Uterus (tissue), 2 donors: Measurements from ENCODE around the gene GFPT2.

Experiments used
- POLR2A ChIP-seq, 2 donors: fragments of 450-650 bp; IDR thresholded peaks; one replicate each; pipeline ENCODE4 v1.6.1; 2016; ENCODE audit warnings: antibody characterized with exemption in 2 of 2, mild to moderate bottlenecking in 1 of 2, moderate library complexity in 1 of 2
- TF ChIP-seq, protein P1 (sequence below), 4 experiments: fragments of 200-600 bp in 2 of 4; fragments of 450-650 bp in 2 of 4; sonication (generic) in 2 of 4; IDR thresholded peaks; one replicate each; pipeline ENCODE4 v1.5.1; 2016 to 2019; ENCODE audit warnings: antibody characterized with exemption in 4 of 4, mild to moderate bottlenecking in 2 of 4, moderate library complexity in 1 of 4

DNA sequence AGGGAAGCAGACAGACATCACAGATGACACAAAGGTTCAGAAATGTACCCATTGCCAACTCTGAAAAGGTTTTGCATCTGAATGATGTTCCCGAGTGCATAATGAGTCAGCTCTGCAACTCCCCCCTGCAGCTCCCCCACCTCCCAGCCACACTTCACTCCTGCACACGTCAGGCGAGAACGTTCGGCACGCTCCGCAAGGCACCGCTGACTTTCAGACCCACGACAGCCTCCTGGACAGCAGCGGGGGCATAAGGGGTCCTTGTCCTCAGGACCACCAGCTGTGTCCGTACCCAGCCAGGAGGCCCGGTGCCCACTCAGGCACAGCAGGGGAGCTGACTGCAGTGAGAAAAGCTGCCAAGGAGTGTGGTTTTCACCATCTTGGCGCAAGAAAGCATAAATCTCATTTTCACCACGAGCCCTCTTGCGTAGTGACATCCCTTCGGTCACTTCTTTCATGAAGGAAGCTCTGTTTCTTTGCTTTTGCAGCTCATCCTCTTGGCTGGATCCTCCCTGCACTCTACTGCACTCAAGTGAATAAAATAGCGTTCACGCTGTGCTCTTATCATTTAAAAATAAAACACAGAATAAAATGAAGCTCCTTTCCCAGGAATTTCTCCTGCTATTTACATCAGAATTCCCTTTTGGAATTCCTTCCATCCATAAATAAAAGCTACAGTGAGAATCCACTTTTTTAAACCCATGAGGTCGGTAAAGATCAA lies 9.9 kb downstream of the GFPT2 start:
- TF ChIP-seq, protein P1, sequence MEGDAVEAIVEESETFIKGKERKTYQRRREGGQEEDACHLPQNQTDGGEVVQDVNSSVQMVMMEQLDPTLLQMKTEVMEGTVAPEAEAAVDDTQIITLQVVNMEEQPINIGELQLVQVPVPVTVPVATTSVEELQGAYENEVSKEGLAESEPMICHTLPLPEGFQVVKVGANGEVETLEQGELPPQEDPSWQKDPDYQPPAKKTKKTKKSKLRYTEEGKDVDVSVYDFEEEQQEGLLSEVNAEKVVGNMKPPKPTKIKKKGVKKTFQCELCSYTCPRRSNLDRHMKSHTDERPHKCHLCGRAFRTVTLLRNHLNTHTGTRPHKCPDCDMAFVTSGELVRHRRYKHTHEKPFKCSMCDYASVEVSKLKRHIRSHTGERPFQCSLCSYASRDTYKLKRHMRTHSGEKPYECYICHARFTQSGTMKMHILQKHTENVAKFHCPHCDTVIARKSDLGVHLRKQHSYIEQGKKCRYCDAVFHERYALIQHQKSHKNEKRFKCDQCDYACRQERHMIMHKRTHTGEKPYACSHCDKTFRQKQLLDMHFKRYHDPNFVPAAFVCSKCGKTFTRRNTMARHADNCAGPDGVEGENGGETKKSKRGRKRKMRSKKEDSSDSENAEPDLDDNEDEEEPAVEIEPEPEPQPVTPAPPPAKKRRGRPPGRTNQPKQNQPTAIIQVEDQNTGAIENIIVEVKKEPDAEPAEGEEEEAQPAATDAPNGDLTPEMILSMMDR (IDR thresholded peaks at IDR 0.05): no peak
- TF ChIP-seq POLR2A (IDR thresholded peaks at IDR 0.05): no peak
